SW480 (cell line): Measurements from ENCODE around the gene MLPH.
A peak's percentile ranks its signal among the peaks of the same experiment; 100 is the strongest.

Experiments used
- DNase-seq: peaks from one replicate; pipeline ENCODE4 v3.0.0-alpha.2; 2016; ENCODE audit warnings: low spot score

The MLPH gene

DNA sequence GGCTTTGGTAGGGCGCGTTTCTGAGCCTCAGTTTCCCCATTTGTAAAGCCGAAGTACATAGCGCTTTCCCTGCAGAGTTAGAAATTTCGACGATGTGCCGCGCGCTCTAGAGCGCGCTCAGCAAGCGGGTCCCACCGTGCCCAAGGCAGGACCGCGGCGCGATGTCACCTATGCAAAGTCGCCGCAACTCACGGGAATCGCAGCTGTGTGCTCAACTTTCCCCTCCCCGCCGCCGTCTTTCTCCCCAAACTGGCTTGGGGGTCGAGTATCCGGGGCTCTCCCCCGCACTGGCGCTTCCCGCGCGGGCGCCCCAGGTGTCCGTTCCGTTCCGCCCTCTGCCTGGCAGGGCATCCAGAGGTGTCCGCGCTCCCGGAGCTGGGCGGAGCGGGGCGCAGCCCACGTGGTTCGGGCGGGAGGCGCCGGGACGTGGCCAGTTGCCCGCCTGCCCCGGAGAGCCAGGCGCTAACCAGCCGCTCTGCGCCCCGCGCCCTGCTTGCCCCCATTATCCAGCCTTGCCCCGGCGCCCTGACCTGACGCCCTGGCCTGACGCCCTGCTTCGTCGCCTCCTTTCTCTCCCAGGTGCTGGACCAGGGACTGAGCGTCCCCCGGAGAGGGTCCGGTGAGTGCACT lies at the start of gene MLPH:
MLPH (plus strand) TSS at position 433 of the 630 bp plus-strand sequence. CDS start 6,176 bp downstream, outside the sequence.
- DNase-seq: no peak

DNA sequence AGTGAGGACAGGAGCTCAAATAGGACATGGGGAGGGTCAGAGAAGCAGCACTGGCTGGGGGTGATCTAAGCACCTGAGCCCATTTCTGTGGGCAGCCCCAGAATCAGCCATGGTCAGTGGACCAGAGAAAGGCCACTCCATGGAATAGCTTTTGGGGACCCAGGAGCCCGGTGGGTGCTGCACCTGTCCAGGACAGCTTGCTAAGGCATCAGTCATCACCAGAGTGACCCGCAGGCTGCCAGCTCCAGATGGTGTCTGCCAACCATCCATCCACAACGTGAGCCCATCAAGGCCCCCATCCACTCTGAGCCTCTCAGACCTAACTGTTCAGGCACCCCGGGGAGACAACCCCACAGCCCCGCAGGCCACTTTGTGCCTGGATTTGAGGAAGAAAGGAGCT lies 49.5 kb upstream of the MLPH start:
- no peak for DNase-seq

- peak; percentile 82 for DNase-seq
These were observed 48.7 kb upstream of the MLPH start for GRCh38 chr2:237438080-237438940.

GRCh38 chr2:237440819-237441281 lies 46.2 kb upstream of the MLPH start:
- no peak for DNase-seq

DNA sequence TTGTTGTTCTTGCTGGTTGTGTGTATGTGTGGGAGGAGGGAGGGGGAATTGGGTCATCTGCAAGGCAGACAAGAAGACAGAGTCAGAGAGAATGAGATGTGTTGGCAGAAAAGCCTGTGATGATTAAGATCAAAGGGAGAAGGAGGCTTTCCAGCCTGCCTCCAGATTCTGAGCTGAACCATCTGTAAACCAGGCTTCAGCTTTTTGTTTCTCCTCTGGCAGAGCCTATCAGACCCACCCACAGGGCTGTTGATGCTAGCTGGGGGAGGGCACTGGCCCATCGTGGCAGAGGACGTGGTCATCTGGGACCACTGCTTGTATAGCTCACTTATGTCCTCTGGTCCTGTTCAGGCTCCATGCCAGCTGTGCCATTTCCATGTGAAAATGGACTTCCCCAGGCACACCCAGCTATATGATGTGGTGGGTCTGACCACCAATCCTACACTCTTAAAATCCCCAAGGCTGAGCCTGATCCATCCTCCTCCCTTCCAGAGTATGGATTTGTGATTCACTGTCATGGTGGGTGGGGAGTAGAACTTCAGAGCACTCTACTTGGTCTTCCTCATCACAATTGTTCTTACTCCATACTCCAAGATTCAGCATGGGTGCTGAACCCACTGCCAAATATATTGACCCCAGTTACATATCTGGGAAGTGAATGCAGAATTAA lies 45.3 kb upstream of the MLPH start:
- peak; percentile 54 for DNase-seq

- no peak for DNase-seq
These were observed 43.0 kb upstream of the MLPH start for GRCh38 chr2:237444071-237444470.

DNA sequence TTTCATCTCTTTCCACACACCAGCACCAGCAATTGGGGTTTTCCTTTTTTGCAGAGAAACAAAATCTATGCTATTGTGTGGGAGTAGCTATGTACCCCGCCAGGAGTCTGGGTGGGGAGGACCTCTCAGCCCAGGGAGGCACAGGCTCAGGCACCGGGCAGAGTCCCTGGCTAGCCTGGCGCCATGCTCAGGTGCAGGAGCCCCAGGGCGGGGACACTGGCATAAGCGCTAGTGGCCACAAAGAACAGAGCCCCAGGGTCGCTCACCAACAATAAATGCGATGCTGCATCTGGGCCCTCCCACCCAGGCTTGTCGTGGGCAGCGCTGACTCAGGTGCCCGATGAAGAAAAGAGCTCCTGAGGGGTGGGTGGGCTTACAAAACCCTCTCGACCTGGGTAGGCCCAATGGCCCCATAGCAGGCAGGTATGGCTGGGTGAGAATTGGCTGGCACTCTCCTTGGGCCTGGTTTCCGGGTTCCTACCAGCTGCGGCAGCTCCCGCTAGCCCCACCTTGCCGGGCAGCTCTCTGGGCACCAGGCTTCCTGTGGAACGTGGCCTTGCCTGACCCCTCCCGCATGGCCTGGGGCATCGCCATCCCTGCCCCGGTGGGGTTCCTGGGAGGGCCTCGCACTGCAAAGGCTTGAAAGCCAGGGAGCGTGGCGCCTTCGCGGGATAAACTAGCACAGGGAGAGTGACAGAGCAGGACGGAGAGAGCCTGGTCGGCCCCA lies 41.3 kb upstream of the MLPH start:
- no peak for DNase-seq

- no peak for DNase-seq
These were observed 40.7 kb upstream of the MLPH start for GRCh38 chr2:237446338-237446665.

GRCh38 chr2:237447496-237447895 lies 39.6 kb upstream of the MLPH start:
- no peak for DNase-seq

DNA sequence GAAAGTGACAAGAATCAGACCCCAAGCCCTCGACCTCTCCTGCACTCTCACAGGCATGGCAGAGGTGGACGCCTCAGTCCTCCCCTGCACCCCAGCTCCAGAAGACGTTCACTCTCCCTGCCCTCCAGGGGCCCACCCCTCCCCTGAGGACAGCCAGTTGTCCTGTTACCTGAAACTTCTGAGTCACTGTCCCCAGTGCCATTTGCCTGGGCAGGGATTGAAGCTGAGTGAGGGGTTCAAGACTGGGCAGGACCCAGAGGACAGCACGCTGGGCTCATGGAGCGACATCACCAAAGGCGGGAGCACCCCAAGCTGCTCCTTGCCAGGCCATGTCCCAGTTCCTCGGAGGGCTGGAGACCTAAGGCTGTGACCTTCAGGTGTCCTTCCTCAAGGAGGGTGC lies 38.9 kb upstream of the MLPH start:
- no peak for DNase-seq

- DNase-seq: no peak
These were observed 38.4 kb upstream of the MLPH start for GRCh38 chr2:237448626-237449025.

DNA sequence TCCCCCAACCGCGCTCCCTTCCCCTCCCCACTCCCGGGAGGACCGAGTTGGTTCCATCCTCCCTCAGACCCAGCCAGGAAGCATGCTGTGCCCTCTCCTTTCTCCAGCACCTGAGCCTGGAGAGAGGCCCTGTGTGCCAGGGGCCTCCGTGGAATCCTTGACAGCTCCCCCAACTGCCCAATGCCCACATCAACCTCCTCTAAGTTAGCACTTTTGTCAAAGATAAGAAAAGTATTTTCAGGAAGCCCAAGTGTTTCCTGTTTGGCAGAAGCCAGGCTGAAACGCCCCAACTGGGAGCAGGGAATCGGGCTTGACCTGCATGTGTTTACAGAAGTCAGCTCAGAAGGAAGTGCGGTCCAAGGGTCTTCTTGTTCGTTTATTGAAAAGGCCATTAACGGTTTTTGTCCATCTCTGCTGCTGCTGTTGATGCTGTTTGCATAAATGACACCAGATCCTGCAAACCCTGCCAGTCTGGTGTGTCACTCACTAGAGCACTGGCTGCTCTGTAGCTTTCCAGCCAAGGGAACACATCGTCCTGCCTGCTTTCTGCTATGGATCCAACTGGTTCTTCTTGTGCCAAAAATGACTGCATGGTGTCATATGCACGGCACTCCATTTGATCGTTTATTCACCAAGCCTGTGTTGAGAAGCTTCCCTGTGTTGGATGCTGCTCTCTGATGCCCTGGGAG lies 37.7 kb upstream of the MLPH start:
- no peak for DNase-seq

- no peak for DNase-seq
These were observed 36.9 kb upstream of the MLPH start for GRCh38 chr2:237450108-237450507.

DNA sequence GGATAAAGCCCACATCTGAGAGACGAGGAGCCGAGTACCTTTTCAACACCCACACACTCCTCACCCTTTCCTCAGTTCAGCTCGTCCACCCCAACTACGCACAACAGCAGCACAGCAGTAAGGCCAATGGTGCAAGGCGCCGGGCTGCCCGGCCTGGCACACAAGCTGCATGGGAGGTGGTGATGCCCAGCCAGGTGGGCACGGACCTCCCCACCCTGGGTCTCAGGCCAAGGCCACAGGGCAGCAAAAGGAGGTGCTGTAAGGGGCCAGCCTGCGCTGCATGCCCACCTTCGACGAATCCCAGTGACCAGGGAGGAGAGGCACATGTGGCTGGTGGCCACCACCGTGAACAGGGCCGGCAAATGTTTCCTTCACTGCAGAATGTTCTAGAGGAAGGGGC lies 36.5 kb upstream of the MLPH start:
- no peak for DNase-seq

DNA sequence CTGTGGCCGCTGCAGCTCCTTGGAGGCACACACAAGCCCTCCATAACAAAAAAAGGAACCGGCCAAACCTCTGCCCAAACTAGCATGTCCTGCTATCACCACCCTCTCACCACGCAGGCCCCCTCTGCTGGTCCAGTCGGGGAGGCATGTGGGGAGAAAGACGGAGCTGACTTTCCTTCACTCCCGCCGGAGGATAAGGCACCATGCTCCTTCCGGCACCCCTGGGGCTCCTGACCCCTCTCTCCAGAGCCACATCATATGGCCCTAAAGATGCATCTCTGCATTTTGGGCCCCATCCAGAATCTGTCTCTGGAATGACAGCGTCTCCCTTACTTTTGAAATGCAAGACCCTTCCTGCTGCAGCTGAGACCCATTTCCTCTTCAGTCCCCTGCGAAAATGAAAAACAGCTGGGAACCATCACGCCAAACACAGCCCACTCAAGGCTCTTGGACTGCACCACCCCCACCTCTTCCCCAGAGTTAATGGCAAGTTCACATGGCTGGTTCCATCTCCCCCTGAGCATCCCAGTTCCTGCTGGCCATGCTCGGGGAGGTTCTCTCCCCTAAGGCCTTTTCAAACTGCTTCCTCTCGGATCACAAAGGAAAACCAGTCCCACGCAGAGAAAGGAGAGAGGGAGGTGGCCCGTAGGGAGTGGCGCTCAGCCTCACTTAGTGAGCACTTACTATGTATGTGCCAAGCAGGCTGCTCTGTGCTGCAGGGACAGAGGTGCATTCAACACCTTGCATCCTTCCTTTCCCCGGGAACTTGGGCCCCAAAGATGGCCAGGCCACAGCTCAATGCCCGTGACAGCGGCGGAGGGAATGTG lies 35.2 kb upstream of the MLPH start:
- DNase-seq: no peak

GRCh38 chr2:237452861-237453260 lies 34.2 kb upstream of the MLPH start:
- no peak for DNase-seq

DNA sequence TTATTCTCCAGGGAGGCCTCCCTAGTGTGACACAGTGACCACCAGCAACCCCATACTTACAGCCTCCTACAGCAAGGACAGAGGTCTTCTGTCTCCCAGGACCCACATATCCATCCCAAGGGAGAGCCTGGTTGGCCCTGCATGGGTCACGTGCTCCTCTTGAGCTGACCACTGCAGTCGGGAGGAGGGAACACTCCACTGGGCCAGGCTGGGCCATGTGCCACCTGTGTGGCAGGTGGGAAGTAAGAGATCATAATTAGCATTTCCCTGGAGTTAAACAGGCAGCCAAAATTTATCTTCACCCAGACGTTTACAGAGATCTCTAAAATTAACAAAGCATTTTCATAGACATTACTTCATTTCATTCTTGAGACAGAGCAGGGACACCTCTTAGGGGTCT lies 33.4 kb upstream of the MLPH start:
- no peak for DNase-seq

GRCh38 chr2:237455764-237456163 lies 31.3 kb upstream of the MLPH start:
- no peak for DNase-seq

DNA sequence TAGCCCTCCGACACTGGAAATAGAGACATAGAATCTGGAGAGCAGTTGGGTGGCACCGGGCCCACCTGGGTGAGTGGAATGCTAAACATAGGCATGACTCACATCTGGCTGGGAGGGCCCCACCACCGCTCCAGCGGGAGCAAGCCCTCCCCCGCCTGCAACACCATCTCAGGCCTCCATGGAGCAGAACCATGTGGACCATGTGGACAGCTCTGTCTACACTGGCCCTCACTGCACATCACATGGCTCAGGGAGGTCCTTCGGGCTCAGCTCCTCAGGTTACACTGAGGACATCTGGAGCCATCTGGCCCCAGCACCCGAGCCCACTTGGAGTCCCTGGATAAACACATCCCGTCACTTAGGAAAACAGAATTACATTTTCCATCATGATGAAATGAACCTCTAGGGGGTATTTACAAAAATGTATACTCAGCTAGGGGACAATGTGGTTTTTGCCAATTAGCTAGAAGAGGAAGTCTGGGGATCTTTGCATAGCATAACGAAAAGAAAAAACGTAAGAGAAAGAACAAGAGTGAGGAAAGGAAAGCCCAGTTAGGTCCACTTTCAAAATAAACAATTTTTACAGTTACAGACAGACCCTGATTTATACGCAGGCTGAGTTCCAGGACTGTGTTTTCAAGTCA lies 30.7 kb upstream of the MLPH start:
- peak; percentile 44 for DNase-seq

- DNase-seq: no peak
These were observed 29.6 kb upstream of the MLPH start for GRCh38 chr2:237457388-237457941.
